ENCODE results near the gene FERMT3. TPM values are rescaled to one million over a fixed set of nuclear protein-coding genes. Genes with fewer than 3 reads are reported as not detected.

FERMT3 gene
- total RNA-seq, 4 donors from 2014 or later, result 23.5 to 97.6 (median 42.2) TPM

DNA sequence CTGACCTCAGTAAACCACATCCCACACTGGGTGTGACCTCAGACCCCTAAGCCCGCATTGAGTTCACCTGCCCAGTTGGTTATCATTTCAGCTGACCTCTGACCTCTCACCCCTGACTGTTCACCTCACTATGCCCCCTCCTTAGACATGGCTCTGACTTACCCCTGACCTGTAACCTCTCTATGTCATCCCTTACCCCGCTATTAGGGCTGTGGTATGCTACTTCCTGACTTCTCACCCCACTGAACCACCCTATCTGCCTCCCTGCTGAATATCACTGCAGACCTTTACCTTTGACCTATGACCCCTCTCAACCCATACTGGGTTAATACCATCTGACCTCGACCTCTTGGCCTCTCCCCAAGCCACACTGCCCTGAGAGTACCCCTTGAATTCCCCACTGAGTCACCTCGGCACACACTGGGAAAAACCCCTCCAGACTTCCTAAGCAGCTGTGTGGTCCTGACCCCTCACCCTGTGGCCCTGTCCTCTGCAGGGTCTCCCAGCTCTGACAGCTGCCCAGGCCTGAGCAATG is 53.1 kb downstream of the FERMT3 start:
- TF ChIP-seq, protein P1, sequence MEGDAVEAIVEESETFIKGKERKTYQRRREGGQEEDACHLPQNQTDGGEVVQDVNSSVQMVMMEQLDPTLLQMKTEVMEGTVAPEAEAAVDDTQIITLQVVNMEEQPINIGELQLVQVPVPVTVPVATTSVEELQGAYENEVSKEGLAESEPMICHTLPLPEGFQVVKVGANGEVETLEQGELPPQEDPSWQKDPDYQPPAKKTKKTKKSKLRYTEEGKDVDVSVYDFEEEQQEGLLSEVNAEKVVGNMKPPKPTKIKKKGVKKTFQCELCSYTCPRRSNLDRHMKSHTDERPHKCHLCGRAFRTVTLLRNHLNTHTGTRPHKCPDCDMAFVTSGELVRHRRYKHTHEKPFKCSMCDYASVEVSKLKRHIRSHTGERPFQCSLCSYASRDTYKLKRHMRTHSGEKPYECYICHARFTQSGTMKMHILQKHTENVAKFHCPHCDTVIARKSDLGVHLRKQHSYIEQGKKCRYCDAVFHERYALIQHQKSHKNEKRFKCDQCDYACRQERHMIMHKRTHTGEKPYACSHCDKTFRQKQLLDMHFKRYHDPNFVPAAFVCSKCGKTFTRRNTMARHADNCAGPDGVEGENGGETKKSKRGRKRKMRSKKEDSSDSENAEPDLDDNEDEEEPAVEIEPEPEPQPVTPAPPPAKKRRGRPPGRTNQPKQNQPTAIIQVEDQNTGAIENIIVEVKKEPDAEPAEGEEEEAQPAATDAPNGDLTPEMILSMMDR (IDR thresholded peaks at IDR 0.05; ENCODE audit: low read depth), result no peak

DNA sequence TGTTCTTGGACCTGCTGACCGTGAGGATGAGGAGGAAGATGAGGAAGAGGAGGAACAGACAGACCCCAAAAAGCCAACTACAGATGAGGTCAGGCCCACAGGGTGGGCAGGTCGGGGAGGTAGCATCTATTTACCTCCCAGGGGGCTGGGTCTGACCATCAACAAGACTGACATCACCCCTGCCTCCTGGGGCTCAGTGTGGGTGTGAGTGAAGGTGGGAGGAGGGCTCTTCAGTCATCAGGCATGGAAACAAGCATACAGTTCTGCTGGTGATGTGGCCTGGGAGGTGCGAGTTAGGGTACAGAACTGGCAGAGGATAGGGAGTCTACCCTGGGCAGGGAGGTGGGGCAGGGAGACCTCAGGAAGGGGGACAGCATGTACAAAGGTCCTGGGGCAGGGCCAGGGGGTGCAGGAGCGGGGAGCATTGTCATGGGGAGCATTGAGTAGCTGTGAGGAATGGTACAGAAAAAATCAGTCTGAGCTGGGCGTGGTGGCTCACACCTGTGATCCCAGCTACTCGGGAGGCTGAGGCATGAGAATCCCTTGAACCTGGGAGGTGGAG is 53.7 kb downstream of the FERMT3 start:
- TF ChIP-seq, protein P1 (IDR thresholded peaks at IDR 0.05; ENCODE audit: low read depth), result no peak

DNA sequence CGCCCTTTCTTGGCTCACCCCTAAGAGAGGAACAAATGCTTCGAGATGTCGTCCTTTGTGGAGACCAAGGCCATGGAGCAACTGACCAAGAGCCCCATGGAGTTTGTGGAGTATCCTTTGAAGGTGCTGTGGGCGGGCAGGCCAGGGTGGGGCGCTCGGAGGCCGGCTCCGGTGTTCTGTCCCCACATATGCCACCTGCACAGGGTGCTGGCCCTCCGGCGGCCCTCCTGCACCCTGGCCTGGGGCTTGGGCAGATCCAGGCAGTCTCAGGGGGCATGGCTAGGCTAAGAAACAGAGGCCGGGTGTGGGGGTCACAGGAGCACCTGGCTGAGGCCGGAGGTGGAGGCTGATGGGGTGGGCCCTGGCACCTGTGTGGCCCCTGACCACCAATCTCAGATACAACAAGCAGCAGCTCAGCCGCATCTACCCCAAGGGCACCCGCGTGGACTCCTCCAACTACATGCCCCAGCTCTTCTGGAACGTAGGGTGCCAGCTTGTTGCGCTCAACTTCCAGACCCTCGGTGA is 55.1 kb downstream of the FERMT3 start:
- TF ChIP-seq, protein P1 (IDR thresholded peaks at IDR 0.05; ENCODE audit: low read depth), result no peak

DNA sequence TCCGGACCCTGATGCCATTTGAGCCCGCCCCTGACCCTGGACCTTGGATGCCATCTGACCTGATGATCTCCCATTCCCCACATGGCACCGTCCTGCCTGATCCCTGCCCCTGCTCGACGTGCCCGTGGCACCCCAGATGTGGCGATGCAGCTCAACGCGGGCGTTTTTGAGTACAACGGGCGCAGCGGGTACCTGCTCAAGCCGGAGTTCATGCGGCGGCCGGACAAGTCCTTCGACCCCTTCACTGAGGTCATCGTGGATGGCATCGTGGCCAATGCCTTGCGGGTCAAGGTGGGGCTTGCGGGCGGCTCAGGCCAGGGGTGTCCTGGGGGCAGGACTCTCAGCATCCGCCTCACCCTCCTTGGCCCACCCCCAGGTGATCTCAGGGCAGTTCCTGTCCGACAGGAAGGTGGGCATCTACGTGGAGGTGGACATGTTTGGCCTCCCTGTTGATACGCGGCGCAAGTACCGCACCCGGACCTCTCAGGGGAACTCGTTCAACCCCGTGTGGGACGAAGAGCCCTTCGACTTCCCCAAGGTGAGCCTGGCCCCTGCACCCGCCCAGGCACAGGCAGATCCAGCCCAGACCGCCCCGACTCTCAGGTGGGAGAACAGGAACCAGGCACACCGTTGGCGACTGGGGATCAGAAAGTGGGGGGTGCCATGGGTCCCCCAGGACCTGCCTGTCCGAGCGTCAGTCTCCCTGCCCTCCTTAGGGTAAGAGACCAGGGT is 55.9 kb downstream of the FERMT3 start:
- TF ChIP-seq, protein P1 (IDR thresholded peaks at IDR 0.05; ENCODE audit: low read depth), result no peak

DNA sequence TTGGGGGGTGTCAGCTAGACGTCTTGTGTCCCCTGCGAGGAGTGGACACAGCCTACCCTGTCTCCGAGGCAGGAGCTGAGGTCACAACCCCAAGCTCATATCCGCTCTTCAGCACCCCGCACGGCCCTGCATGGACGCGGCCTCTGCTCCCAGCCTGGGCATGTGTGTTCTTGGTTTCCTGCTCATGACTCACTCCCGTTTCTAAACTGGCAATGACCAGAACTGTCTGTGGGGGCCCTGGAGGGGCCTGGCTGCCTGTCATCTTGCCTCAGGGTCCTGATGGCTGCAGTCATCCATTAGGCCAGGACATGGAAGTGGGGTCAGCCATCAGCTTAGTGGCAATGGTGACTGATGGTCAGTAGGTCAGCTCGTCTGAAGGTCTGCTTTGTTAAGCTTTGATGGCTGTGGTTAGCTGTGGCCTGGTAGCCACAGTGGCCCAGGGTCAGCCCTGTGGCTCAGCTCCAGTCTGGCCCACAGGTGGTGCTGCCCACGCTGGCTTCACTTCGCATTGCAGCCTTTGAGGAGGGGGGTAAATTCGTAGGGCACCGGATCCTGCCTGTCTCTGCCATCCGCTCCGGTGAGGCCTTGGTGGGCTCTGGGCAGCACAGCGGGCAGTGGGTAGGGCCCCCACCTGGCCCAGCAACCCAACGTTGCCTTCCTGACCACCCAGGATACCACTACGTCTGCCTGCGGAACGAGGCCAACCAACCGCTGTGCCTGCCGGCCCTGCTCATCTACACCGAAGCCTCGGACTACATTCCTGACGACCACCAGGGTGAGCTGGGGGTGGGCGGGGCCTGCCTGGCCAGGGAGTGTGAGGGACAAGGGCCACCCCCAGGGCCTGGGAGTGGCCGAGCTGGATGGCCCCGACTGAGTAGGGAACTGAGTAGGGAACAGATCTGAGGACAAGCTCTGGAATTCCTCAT is 56.8 kb downstream of the FERMT3 start:
- TF ChIP-seq, protein P1 (IDR thresholded peaks at IDR 0.05; ENCODE audit: low read depth), result no peak

DNA sequence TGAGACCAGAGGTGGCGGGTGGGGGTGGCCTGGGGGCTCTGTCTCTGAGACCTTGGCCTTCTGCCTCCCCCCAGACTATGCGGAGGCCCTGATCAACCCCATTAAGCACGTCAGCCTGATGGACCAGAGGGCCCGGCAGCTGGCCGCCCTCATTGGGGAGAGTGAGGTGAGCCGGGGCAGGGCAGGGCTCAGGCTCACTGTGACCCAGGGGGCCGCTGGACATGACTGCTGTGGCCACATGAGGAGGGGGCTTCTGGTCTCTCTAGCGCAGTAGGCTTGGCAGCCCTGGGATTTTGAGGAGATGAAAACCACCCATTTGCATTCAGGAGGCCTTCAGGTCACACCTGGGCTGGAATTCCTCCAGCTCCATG is 57.4 kb downstream of the FERMT3 start:
- TF ChIP-seq, protein P1 (IDR thresholded peaks at IDR 0.05; ENCODE audit: low read depth), result no peak

Measured in subcutaneous adipose tissue (tissue), 4 donors.